HG02623 (cell line): ENCODE data around the gene TOB2.

Source experiments
- ATAC-seq: cut with Tn5 transposase; IDR thresholded peaks from one replicate; pipeline ENCODE4 v1.9.1; 2021; ENCODE audit warnings: moderate library complexity; ENCODE audit not compliant: unreplicated experiment

TOB2 gene

DNA sequence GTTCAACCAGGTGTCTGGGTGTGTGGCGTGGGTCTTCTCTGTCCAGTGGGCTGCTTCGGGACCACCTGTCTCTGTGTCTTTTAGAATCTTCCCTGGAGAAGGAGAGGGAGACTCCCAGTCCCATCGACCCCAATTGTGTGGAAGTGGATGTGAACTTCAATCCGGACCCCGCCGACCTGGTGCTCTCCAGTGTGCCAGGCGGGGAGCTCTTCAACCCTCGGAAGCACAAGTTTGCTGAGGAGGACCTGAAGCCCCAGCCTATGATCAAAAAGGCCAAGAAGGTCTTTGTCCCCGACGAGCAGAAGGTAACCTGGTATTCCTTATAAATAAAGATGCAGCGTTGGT is 52.6 kb downstream of the TOB2 start:
- no peak for ATAC-seq

DNA sequence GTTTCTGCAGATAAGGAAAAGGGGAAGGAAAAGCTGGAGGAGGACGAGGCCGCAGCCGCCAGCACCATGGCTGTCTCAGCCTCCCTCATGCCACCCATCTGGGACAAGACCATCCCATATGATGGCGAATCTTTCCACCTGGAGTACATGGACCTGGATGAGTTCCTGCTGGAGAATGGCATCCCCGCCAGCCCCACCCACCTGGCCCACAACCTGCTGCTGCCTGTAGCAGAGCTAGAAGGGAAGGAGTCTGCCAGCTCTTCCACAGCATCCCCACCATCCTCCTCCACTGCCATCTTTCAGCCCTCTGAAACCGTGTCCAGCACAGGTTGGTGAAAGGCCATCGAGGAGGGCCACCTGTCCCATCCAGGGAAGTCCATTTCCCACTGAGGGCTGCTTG is 59.3 kb downstream of the TOB2 start:
- ATAC-seq = no peak

DNA sequence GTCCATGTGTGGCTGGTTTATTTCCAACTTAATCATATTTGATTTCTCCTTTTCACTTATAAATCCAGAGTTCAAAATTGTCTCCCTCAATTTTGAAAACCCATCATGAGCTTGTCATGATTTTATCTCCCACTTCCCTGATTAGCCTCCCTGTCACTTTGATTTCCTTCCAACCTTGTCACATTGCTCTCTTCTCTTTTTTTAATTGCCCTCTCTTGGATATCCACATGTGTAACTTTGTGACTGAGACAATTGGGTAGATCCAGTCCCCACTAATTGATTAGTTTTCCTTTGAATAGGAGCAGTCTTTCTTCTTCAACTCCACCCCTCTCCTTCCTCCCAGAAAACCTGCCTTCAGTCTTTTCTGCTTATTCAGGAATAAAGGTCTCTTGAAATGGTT is 62.5 kb downstream of the TOB2 start:
- no peak for ATAC-seq
